ENCODE data around the gene RCAN2.

RCAN2 gene

DNA sequence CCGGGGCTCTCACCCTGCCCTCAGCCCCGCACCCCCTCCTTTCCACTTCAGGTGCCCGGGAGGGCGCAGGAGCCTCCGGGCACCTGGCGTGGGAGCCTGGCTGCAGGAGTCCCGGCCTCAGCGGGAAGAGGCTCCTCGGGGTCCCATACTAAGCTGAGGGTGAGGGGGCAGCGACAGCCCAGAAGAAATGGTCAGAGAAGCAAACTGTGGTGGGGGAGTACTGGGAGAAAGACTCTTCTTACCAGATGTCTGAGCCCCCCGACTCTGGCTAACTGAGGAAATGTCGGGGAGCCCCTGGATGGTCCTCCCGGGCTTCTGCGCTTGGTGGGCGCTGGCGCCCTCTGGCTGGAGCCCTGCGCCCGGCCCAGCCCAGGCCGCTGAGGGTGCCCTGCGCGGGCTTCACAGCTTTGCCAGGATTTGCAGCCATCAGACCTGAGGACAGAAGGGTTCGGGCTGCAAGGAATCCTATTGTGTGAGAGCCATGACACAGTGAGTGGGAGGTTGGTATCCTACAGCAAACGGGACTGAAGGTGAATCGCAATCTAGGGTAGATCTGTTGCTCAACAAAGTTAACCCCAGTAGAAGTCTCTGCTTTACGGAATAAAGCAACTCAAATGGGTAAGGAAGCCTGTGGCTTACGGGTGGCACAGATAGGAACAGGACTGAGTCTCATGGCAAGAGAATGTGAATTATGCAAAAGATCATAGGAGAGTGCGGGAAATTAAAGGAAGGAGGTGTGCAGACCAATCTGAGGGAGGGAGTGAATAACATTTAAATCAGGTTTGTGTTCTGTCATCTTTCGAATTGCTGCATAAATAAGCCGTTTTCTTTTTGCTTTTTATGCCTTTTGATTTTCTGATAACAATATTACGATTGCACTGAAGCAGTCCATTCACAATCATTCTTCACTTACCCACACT, 639 bp upstream of the RCAN2 start:
- DNase-seq = peak; percentile 83

DNA sequence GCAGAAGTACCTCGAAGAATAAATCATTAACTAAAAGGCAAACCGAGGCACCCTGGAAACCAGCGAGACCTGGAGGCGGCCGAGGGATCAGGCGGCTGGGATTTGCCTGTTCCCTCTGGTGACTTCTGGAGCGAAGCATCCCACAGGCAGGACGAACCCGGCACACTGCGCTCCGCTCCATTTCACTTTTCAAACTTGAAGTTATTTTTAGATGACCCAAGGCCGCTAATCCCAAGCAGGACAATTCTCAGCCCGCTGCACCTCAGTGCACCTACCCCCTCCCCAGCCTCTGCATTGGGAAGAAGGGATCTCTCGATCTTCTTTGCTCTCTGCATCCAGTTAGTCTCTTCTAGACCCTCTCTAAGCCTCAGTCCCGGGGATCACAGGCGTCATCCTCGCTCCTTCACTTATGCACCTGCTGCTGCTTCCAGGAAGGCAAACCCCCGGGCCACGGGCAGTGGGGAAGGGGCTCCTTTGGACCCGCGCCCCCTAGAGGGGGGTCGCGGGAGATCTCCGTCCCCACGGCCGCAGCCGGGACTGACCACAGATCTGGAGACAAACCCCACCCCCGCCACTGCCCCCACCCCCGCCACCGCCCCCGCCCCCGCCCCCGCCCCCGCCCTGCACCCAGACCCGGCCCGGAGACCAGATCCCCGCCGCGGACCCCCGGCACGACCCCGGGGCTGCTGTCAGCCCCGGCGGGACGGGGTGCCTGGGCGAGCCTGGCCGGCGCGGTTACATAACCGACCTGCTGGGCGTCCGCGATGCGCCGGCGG, 636 bp downstream of the RCAN2 start:
- DNase-seq = peak; percentile 81

DNA sequence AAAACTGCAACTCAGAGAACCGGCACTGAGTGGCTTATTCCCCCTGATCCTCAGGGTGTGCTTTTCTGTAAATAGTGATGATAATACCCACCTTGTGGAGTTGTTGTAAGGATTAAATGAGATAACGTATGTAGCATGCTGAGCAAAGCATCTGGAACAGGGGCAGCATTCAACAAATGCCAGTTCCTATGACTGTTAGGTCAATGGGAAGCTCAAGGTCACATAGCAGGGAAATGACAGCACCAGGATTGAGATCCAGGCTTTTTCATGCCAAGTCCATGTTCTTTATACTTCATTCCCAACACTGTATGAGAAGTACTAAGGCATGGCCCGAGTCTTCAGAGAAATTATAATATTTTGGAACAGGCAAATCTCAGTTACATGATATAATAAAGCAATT, 5.1 kb downstream of the RCAN2 start:
- no peak for DNase-seq

GRCh38 chr6:46484081-46484820, 7.0 kb downstream of the RCAN2 start:
- DNase-seq = no peak

DNA sequence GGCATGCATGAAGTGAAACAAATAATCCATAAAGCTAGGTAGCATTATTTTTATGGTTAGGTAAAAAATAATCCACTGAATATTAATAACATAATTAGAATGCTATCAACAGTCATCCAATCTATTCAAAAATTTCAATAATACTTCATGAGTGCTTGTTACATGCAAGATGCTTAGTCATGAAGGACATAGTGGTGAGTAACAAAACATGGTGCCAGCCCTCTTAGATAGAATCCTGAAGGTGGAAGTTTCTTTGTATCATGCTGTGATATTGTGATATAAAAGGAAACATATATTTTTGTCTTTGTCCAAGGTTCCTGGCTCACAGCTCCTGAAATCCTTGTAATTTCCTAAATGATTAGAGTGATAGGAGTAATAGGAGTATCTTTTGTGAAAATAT, 14.9 kb downstream of the RCAN2 start:
- no peak for DNase-seq

DNA sequence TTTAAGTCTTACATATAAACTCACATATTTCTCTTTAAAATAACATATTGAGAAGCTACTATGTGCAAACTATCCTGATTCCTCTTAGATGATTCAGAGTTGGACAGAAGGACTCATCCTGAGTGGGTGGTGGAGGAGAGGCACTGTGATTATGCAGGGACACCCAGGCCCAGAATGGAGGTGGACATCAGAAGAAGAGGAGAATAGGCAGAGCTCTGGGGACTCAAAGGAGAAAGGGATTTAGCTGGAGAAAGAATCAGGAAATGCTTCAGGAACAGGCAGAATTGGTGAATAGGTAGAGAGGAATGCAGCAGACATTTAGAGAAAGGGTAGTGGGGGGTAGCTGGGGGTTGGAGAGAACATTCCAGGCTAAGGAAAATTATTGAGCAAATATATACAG, 17.4 kb downstream of the RCAN2 start:
- no peak for DNase-seq

GRCh38 chr6:46472243-46472642, 19.0 kb downstream of the RCAN2 start:
- DNase-seq = no peak

- no peak for DNase-seq
Measured at GRCh38 chr6:46469021-46469420, 22.2 kb downstream of the RCAN2 start.

DNA sequence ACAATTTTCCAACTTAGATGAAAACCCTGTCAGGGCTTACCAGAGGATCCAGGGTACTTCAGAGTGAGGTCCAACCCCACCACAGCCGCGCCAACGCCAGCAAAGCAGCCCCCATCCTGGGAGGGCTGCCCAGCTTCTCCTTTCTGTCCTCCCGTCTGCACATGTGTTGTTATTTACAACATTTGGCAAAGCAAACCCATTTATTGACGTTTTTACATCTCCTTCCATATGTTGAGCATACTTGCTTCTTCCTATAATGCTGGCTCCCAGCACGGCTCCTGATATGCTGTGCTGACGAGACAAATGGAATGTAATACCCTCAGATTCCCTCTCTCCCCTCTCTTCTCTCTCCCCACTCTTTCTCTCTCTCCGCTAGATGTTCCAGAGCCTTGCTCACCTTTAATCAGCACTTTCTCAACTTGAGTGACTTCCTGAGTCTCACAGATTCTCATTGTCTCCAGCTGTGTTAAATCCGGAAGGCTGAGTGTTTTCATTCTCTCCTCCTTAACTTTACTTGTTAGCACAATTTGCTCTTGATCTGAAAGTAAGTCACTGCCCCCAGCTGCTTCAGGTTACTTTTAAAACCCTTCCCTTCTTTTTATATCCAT, 22.7 kb downstream of the RCAN2 start:
- peak; percentile 44 for DNase-seq

DNA sequence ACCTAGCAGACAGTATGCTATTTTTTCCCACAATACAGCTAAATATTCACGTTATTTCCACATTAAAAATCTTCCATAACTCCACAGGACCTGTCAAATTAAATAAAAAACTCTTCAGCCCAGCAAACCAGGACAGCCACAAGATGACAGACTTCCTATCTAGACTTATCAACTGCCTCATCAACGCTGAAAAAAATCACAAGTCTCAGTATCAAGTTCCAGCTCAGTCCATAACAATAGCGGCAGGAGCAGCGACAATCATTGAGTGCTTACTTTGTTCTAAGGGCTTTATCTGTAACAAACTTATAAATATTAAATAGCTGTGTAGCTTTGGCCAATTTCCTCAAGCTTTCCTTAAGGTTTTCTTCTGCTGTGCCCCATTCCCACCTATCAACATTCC, 24.7 kb downstream of the RCAN2 start:
- no peak for DNase-seq

GRCh38 chr6:46465294-46466165, 25.7 kb downstream of the RCAN2 start:
- no peak for DNase-seq

GRCh38 chr6:46456297-46456696, 35.0 kb downstream of the RCAN2 start:
- no peak for DNase-seq

- DNase-seq = no peak
Measured at GRCh38 chr6:46454691-46455090, 36.6 kb downstream of the RCAN2 start.

DNA sequence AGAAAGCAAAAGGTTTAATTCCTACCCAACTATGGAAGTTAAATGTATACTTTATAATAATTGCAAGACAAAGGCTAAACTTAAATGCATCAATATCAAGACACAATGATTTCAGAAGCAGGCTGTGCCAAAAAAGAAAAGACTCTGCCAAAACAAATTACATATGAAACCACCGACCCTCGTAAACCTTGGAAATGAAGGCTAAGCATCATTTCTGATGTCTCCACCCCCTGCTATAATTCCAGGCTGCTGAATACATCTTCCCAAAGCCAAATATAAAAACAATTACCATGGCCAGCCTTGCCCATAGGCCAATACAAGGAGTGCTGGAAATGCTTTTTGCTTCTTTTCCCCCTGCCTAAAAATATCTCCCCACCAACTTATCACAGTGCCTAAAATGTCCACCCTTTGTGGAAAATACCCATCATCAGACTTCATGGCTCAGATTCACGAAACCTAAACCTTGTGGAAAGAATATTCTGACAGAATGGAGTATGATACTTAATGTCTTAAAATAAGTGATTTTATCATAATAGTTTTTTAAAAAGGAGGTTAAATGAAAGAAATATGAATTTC, 37.4 kb downstream of the RCAN2 start:
- peak; percentile 32 for DNase-seq

DNA sequence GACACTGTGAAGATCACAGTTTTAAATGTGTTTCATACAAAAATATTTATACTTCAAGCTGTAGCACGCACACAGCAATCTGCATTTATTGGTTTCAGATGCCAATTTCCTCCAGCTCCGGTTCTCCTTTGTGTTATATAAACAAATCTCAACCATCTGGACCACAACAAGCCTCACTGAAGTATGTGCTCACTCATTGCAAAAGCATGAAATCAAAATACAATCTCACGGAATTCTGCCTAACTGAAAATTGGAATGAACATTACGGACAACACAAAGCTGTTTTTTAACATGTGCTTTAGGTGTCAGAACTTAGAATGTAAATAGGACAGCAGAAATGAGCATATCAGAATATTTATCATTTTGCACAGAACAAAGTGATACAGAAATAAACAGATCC, 38.0 kb downstream of the RCAN2 start:
- DNase-seq = peak; percentile 45

GRCh38 chr6:46452312-46452917, 38.8 kb downstream of the RCAN2 start:
- no peak for DNase-seq

DNA sequence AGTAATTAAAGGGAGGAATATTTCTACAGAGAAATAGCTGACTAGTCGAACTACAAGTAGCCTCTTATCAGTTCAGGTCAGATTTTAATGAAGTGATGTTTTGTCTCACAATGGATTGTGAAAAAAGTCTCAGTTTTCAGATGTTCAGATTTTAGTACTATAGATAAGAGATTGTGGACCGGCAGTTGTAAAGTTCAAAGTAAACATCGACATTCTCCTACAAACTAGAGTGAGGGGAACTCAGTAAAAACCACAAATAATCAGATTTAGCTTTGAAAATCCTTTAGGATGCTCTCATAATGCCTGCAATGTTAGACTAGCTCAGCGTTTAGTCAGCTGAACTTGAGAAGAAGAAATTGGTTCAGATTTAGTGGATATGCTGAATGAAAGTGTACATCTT, 39.9 kb downstream of the RCAN2 start:
- DNase-seq = no peak

- no peak for DNase-seq
Measured at GRCh38 chr6:46444772-46445454, 46.3 kb downstream of the RCAN2 start.

- DNase-seq = no peak
Measured at GRCh38 chr6:46443623-46444022, 47.6 kb downstream of the RCAN2 start.

GRCh38 chr6:46440641-46441040, 50.6 kb downstream of the RCAN2 start:
- DNase-seq = no peak

Measured in eye (tissue), 1 donor.